HG02759 (cell line): ENCODE measurements around the gene EEF1AKMT3.

Source experiments
- ATAC-seq: cut with Tn5 transposase; IDR thresholded peaks from one replicate; pipeline ENCODE4 v1.9.1; 2021; ENCODE audit warnings: mild to moderate bottlenecking, moderate library complexity; ENCODE audit not compliant: unreplicated experiment

The EEF1AKMT3 gene

DNA sequence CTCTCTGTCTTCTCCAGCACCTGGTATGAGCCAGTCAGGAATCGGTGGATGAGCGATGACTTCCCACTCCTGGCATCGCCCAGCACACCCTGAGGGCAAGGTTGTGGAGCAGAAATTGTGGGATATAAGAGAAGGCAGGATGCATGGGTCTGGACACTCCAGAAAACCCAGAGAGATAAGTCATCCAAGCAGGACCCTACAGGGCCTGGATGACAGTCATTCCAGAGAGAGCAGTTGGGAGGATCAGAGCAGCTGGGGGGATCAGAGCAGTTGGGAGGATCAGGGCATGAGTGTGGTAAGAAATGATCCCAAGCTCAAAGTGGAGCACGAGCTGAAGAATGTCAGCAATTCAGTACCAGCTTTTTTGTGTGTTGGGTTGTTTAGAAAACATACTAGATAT is 37.8 kb upstream of the EEF1AKMT3 start:
- no peak for ATAC-seq

DNA sequence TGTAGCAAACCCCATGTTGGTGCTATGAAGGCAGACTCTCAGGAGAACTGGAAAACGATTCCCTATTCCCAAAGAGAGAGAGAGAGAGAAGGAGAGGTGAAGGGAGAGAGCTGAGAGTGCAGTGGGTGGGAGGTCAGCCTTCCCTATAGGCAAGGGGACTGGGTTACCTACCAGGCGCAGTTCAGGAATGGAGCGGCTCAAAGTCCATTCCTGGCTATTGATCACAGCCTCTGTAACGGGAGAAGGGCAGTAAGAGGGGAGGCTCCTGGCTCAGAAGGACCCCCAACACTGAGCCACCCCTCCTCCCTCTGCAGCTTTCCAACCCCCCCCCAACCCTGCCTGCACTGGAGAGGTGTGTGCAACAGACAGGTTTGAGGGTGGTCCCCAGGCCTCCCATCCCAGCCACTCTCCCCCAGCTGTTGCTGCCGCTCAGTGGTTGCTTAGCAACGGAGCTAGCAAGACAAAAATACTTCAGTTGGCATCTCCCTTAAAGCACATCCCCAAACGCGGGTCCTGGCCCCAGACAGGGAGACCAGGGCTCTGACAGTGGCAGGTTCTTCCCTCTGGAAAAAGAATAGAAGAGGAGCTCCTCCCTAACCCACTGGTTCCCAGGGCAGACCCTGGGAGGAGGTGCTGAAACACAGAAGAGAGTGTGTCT is 37.1 kb upstream of the EEF1AKMT3 start:
- no peak for ATAC-seq

DNA sequence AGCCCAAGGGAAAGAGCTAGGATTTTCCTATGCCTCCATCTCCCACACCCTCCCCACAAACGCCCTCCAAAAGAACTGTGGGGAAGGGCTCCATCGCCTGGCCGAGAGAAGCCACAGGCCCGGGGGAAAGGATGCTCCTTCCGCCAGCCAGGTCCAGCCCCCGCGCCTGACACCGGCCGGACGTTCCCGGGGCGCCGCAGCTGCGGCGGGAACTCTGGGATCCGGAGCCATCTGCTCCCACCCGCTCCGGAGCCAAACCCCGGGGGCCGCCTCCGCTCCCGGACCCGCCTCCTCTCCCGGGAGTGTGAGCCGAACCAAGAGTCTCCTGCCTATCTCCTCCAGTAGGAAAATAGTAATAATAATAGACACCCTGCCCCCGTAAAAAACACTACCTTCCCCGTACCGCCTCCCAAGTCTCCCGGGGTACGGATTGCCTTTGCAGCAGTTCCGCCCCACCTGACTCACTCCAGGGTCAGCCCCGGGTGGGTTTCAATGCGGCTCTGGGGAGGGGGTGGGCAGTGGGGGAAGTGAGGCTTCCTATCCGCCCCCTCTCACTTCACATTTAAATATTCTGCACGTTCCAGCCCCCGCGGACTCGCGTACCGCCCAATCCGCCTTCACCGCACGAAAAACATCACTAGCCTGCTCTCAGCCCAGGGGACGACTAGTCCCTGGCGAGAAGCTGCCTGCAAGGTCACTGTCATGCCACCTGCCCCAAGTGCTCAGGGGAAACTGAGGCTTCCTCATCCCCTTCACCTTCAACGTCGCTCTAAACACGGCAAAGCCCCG is 36.3 kb upstream of the EEF1AKMT3 start:
- ATAC-seq: no peak

DNA sequence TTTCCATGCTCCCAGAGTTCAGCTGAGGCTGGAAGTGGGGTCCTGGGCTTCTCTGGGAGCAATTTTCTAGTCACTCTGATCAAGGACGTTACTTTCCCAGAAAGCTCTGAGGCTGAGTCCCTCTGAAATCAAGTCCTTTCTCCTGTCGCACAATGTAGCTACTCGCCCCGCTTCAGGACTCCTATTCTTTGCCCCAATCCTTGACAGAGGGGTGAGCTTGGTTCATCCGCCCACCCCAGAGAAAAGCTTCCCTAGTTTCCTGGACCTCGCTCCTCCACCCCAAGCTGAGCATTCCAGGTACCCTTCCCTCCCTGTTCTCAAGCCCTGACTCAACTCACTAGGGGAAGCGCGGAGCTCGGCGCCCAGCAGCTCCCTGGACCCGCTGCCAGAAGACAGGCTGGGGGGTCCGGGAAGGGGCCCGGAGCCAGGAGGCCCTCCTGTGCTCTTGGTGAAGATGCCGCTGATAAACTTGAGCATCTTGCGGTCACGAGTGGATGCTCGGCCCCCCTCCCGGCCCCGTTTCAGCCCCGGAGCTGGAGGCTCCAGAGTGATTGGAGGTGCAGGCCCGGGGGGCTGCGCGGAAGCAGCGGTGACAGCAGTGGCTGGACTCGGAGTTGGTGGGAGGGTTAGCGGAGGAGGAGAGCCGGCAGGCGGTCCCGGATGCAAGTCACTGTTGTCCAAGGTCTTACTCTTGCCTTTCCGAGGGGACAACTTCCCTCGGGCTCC is 35.5 kb upstream of the EEF1AKMT3 start:
- no peak for ATAC-seq

DNA sequence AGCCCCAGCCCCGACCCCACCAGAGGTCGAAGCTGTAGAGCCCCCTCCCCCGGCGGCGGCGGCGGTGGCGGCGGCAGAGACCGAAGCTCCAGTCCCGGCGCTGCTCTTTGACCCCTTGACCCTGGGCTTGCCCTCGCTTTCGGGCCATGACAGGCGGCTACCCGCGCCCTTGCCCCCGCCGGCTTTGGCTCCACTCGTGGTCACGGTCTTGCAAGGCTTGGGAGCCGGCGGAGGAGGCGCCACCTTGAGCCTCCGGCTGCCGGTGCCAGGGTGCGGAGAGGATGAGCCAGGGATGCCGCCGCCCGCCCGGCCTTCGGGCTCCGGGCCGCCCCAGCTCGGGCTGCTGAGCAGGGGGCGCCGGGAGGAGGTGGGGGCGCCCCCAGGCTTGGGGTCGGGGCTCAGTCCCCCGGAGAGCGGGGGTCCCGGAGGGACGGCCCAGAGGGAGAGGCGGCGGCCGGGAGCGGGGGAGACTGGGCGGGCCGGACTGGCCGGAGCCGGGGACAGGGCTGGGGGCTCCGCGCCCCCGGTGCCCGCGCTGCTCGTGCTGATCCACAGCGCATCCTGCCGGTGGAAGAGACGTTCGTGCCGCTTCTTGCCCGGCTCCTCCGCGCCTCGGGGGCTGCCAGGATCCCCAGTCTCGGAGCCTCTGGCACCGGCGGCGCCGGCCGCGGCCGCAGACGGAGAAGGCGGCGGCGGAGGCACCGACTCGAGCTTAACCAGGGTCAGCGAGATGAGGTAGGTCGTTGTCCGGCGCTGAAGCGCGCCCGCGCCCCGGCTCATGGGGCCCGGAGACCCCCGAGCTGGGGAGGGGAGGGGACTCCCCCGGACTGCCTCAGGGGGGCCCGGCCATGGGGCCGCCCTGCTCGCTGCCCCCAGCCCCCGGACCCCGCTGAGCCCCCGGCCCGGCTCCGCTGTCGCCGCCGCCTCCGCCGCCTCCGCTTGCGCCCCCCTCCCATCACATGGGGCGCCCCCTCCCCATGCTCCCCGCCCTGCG is 34.6 kb upstream of the EEF1AKMT3 start:
- no peak for ATAC-seq

DNA sequence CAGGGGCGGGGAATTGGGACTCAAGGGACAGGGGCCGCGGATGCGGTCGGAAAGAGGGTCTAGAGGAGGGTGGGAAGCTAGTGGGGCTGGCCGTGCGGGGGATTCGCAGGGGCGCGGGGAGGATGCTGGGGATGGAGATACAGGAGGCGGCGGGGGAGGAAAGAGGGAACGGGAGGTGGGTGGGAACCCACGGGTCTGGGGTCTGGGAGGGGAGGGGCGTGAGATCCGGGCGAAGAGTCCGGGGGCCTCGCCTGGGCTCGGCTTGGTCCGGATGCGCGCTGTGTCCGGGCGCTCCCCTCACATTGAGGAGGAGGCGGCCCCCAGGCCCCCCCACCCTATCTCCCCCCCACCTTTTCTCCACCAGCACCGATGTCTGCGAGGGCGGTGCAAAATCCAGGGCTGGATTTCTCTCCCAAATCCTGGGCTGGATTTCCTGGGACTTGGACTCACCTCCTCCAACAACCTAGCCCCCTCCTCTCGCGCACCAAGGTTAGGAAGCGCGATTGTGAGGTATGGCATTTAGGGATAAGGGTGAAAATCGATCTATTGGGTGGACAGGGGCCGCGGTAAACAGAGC is 33.7 kb upstream of the EEF1AKMT3 start, which contains the start of gene AGAP2:
Gene AGAP2 (minus strand): TSS at position 82 of the 577 bp plus-strand sequence. CDS start 496 bp downstream, outside the sequence.
- no peak for ATAC-seq

DNA sequence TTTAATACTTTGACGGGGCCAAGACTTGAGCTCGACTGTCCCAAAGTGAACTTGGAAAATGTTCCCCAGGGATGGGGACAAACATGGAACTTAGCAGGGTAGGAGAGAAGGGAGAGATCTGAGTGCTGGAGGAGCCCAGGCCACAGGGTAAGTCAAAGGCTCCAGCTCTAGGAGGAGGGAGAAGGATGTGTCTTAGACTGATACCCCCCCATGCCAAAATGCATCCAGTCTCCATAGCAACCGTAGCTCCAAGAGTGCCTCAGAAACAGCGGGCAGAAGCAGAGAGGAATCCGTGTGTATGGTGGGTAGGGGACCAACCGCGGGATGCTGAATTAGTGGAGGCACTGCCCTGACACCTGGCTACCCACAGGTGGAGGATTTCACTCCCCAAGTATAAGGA is 33.0 kb upstream of the EEF1AKMT3 start:
- ATAC-seq: no peak

DNA sequence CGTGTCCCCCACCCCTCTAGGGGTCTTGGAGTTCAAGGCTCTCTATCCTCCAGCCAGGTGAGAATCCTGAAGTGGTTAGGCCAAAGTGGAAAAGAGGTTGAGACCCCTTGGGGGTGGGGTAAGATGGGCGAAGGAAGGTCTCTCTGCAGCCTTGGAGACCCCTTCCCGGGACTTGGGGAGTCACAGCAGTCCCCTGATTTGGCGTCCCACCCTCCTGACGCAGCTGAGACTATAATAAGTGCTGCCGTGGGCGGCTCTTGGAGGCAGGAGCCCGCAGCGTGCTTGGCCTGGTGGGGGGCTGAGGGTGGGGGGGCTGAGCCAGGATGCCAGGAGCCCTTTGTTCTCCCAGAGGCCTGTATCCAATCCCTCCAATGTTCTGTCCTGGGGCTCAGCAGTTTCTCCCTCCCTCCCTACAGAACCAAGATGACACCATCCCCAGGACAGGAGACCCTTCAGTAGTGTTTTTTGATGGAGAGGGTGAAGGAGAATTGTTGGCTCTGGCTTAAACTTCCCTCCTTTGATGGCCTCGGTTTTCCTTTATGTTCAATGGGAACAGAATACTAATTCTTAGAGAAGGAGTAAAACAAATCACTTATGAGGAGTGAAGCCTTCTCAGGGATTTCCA is 32.4 kb upstream of the EEF1AKMT3 start:
- ATAC-seq: no peak

DNA sequence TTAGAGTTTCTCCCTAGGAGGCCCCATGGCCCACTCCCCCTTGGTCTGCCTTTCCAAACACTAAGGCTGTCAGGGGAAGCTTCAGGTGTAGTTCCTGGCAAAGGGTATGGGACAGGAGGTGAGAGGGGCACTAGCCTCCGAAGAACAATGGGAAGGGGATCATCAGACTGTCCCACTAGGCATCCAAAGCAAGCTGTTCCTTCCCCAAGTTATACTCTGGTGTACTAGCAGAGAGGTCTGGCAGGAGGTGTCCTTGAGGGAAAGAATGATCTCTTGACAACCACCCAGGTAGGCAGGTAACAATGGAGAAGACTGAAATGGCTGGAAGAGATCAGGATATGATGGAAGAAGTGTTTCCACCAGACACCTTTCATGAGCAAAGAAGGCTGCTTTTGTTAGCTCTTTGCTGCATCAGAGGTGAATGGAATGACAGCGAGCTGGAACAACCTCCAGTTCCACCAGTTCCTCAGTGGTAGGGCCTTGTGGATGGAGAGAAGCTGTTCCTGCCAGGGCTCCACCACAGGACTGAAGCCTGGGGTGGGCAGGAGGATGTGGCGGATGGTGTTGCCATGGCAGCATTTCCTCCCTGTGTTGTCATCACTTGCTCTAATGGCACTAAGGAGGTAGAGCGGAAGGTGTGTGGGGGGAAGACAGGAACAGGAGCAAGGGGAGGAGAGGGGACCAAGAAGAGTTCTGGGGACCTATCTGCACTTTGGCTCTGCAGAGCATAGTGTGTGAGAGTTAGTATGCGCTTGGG is 31.6 kb upstream of the EEF1AKMT3 start:
- ATAC-seq: peak; percentile 44

DNA sequence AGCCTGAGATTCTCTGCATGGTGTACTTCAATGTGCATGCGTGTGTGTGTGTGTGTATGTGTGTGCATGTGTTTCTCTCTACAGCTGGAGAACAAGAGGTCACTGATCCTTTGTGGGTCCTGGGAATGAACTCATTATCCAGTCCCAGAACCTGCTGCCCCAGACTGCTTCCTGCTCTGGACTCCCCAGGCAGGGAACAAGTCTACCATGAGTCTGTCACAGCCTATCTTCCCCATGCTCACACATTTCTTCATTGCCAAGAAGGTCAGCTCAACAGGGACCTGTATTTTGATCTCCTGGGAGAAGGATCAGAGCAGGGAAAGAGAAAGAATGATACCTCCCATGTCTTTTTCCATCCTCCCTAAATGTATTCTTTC is 31.0 kb upstream of the EEF1AKMT3 start:
- no peak for ATAC-seq

DNA sequence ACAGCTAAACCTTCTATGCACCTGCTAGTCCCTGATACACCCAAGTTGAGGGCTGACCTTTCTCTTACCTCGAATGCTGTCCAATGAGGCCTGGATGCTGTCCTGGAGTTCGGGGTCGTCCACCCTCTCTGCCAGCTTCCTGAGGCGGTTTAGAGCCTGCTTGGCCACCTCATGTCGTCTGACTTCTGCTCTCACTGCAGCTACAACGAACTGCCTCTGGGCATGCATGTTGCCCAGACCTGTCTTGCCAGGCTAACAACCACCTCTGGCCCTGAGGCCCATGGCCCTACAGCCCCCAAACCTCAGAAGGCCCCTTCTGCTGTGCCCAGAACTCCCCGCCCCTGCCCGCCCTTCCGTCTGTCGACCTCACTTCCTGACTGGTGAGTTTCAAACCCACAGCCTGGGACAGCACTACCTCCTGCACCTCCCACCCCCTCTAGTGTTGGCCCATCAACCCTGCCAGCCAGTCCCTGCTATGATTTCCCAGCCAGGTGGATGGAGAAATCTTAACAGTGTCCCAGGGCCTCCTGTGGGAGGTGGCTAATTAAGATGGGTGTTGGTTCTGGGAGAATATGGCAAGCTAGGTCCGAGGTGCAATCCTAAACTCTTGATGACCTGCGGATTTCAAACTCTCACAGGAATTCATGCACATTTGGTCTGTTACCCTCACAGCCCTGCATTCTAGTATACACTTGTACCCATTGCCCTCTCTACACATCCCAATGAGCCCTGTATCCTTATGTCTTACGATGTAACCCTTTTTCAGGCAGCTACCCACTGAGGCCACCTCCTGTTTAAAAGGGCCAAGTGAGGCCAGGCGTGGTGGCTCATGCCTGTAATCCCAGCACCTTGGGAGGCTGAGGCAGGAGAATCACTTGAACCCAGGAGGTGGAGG is 30.3 kb upstream of the EEF1AKMT3 start:
- ATAC-seq: peak; percentile 64

DNA sequence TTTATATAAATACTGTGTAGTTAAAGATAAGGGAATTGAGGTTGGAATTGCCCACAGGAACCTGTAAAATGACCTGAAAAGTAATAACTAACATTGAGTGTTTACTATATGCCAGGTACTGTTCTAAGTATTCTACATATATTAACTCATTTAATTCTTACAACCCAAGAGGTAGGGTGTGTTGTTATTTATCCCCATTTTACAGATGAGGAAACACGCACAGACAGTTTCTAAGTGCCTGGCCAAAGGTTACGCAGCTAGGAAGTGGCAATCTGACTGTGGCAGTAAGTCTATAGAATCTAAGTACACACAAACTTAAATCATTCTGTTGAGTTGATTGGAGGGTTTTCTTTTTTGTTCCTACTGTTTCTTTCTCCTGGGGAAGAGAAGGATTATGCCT is 28.6 kb upstream of the EEF1AKMT3 start:
- ATAC-seq: no peak

DNA sequence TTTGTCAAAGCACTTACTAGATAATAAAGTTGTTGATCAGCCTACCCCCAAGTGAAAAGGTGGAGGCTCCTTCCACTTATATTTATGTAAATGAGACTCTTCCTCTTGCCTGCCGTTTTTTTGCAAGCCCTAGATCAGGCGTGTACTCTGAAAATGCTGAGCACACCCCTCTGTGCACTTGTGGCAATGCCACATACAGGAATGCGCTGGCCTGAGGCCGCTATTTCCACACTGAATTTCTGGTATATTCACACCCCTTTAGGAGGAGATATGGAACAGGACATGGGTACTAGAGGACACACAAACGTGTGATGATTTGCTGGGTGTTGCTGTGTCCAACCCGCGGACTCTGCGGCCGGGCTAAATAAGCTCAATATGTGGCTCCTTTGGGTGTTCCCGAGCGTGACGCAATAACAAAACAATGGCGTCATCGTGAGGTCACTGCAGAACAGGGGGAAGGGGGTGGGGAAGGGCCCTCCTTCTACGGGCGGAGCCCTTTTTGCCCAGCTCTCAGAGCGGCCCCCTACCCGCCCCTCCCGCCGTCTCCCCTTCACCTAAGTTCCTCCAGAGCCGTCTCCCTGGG is 28.1 kb upstream of the EEF1AKMT3 start:
- ATAC-seq: peak; percentile 35

DNA sequence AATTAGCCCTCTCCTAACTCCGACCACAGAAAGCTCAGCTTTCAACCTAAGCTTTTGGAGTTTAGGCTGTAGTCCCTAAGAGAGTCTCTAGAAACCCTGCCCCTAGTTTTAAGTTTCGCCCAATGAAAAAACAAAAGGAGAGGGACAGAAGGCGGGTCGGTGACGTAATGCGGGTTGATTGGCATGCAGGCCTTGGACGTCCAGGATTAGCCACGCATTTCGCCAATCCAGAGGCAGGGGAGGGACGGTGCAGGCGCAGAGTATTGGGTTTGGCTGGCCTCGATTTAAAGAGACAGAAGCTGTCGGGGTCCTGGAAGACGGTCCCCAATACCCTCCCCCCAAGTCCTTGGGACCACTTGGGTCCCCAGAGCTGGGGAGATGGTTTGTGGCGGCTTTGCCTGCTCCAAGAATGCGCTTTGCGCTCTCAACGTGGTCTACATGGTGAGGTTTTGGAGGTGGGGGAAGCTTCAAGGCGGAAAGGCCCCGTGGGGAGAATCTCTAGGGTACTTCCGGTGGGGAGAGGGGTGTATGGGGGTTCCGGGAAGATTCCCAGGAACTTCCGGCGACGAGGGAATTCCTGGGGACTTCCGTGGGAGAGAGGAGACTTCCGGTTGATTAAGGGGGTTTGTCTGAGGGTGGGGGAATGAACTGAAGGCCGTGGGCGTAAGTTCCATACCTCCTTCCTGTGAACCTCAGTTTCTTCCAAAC is 27.5 kb upstream of the EEF1AKMT3 start, which contains the start of gene TSPAN31:
Gene TSPAN31 (plus strand): TSS at position 263 of the 708 bp plus-strand sequence. CDS start 116 bp downstream, at position 379.
- peak; percentile 81 for ATAC-seq

DNA sequence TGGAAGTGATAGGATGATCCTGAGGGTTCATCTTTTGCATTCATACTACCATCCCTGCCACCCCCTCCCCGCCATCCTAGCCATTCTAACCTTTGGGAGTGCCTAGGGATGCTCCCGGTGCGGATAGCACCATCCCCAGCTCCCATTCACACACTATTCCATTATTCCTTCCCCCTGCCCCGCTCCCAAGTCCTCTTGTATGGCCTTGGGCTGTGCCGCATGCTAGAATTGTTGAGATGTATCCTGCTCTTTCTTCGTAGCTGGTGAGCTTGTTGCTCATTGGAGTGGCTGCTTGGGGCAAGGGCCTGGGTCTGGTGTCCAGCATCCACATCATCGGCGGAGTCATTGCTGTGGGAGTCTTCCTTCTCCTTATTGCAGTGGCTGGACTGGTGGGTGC is 26.9 kb upstream of the EEF1AKMT3 start:
- ATAC-seq: no peak

DNA sequence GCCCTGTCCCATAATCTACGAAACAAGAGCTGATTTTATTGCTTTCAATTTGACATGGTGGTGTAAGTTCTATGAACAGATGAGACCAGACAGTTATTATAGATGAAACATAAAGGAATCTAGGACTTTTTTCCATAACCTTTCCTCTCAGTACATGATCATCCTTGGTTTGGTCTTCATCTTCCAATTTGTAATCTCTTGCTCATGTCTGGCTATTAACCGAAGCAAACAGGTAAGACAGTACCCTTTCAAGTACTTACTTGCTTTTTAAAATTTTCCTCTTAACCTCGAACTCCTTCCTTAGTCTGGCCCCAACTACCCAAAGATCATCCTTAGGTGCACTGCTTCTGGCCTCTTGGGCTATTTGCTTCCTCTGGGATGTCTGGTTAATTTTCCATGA is 26.4 kb upstream of the EEF1AKMT3 start:
- no peak for ATAC-seq

DNA sequence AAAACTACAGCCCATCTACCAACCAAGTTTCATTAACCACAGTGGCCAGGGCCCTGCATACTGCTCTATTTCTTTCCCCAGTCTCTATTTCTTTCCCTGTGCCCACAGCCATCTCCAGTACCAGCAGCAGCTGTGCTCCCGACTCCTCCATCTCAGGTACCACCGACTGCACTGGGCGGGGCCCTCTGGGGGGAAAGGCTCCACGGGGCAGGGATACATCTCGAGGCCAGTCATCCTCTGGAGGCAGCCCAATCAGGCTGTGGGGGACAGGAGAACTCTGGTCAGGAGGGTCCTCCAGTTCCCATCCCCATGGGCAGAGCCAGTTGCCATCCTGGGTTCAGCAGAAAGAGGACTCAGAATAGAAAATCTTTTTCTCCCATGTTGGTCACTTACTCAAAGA is 23.4 kb upstream of the EEF1AKMT3 start:
- ATAC-seq: no peak
